Naive thymus-derived CD4-positive, alpha-beta T cell (primary cell): ENCODE measurements around the gene MALRD1. TPM values are rescaled to one million over a fixed set of nuclear protein-coding genes. Genes with fewer than 3 reads are reported as not detected.

Experiments
- ATAC-seq: fragments of 150-1000 bp; cut with Tn5 transposase; 2 replicates; pipeline ENCODE4 v1.10.0; 2021; ENCODE audit warnings: mild to moderate bottlenecking, moderate library complexity
- CTCF ChIA-PET: fragments of 350-600 bp; sonication (Branson Sonifier 250); formaldehyde crosslinking; loops from one replicate; lab custom pipeline; 2021; ENCODE audit warnings: antibody characterized with exemption; lab: Charles Lee
- POLR2A ChIA-PET: fragments of 350-600 bp; sonication (Branson Sonifier 250); formaldehyde crosslinking; loops from one replicate; lab custom pipeline; 2021; ENCODE audit warnings: antibody characterized with exemption, inconsistent platforms; lab: Charles Lee
- DNase-seq, 9 donors: peaks; one replicate each; pipeline versions ENCODE4 v3.0.0 to v3.0.0-alpha.2; 2020 to 2022; ENCODE audit warnings: mixed read lengths in 1 of 9
- H3K27ac ChIP-seq: one replicate; pipeline ENCODE4 v1.7.0; 2013; ENCODE audit warnings: mild to moderate bottlenecking, low read depth, low read length, moderate library complexity
- H3K27me3 ChIP-seq, 2 donors: one replicate each; pipeline ENCODE4 v1.7.0; 2013; ENCODE audit warnings: low read length in 2 of 2, mild to moderate bottlenecking in 2 of 2, moderate library complexity in 2 of 2; ENCODE audit not compliant: control insufficient read depth in 2 of 2, insufficient read depth in 2 of 2
- H3K36me3 ChIP-seq, 3 experiments: 1 replicate in 2 of 3; 2 replicates in 1 of 3; pipeline ENCODE4 v1.7.0; 2013; ENCODE audit warnings: low read length in 3 of 3, mild to moderate bottlenecking in 3 of 3, moderate library complexity in 1 of 3; ENCODE audit not compliant: insufficient read depth in 3 of 3, control insufficient read depth in 2 of 3
- H3K4me1 ChIP-seq, 2 donors: one replicate each; pipeline ENCODE4 v1.7.0; 2013; ENCODE audit warnings: low read length in 2 of 2, mild to moderate bottlenecking in 2 of 2, moderate library complexity in 1 of 2; ENCODE audit not compliant: control insufficient read depth in 2 of 2, insufficient read depth in 2 of 2
- H3K4me3 ChIP-seq: 2 replicates; pipeline ENCODE4 v1.7.0; 2013; ENCODE audit warnings: mild to moderate bottlenecking, low read length
- H3K9me3 ChIP-seq, 3 experiments: 1 replicate in 2 of 3; 2 replicates in 1 of 3; pipeline ENCODE4 v1.7.0; 2013; ENCODE audit warnings: low read length in 3 of 3; ENCODE audit not compliant: control insufficient read depth in 2 of 3
- H3K27ac Mint-ChIP-seq, 9 donors: one replicate each; pipeline ENCODE4 v1.8.0; 2020 to 2022; ENCODE audit warnings: mixed read lengths in 9 of 9, mild to moderate bottlenecking in 8 of 9, moderate library complexity in 5 of 9, inconsistent platforms in 2 of 9
- H3K27me3 Mint-ChIP-seq, 5 donors: one replicate each; pipeline ENCODE4 v1.8.0; 2021 to 2022; ENCODE audit warnings: mixed read lengths in 5 of 5, mild to moderate bottlenecking in 1 of 5
- H3K36me3 Mint-ChIP-seq, 5 donors: one replicate each; pipeline ENCODE4 v1.8.0; 2020 to 2022; ENCODE audit warnings: mixed read lengths in 5 of 5, mild to moderate bottlenecking in 3 of 5, inconsistent platforms in 1 of 5
- H3K4me1 Mint-ChIP-seq, 7 donors: one replicate each; pipeline ENCODE4 v1.8.0; 2020 to 2022; ENCODE audit warnings: mixed read lengths in 7 of 7, mild to moderate bottlenecking in 3 of 7, inconsistent platforms in 1 of 7
- H3K4me3 Mint-ChIP-seq, 10 donors: one replicate each; pipeline ENCODE4 v1.8.0; 2020 to 2022; ENCODE audit warnings: mild to moderate bottlenecking in 10 of 10, mixed read lengths in 10 of 10, moderate library complexity in 6 of 10, inconsistent platforms in 2 of 10
- H3K9me3 Mint-ChIP-seq, 11 donors: one replicate each; pipeline ENCODE4 v1.8.0; 2020 to 2022; ENCODE audit warnings: mixed read lengths in 11 of 11, mild to moderate bottlenecking in 4 of 11, inconsistent platforms in 1 of 11, moderate library complexity in 1 of 11
- intact Hi-C, 2 donors: fragments of 100-400 bp; cut with micrococcal nuclease; formaldehyde crosslinking; loops; one replicate each; pipeline ENCODE4 v1.15.1; 2023
- polyA plus RNA-seq, 2 donors: library from polyadenylated mRNA; unstranded; fragments of 300-500 nt; fragmentation: Illumina TruSeq; gene quantifications; one replicate each; pipeline ENCODE4 v1.2.3, GENCODE V29; 2021
- total RNA-seq, 6 experiments: library from RNA in 5 of 6; stranded (reverse) in 5 of 6; gene quantifications; 1 replicate in 5 of 6; 2 replicates in 1 of 6; pipeline ENCODE4 v1.2.3 and lab custom pipeline; 2021 to 2026

MALRD1 gene
- total and polyA plus RNA-seq, 7 experiments from 2014 or later, result 0.16 to 1.1 TPM; not detected in 5

GRCh38 chr10:19606968-19607367 is 558.4 kb downstream of the MALRD1 start:
- intact Hi-C loops, result no loop called here
- no peaks in the 10 kb centered on the region for H3K36me3 Mint-ChIP-seq
- peaks cover 0 to 3% (median 0%) of the 10 kb centered on the region in 11 donors for H3K9me3 Mint-ChIP-seq
- Histone ChIP-seq H3K27ac (no peak overlapping the region), H3K36me3 (no peaks in the 10 kb centered on the region), H3K27me3 (no peaks in the 10 kb centered on the region), H3K4me1 (no peaks in the 10 kb centered on the region), H3K9me3 (no peaks in the 10 kb centered on the region), H3K4me3 (no peak overlapping the region)
- CTCF ChIA-PET, result no interaction called here
- POLR2A ChIA-PET, result no interaction called here
- no peaks in the 10 kb centered on the region for H3K4me1 Mint-ChIP-seq
- DNase-seq (no peak), ATAC-seq (no peak)
- H3K4me3 Mint-ChIP-seq, result no peak overlapping the region
- no peaks in the 10 kb centered on the region for H3K27me3 Mint-ChIP-seq
- H3K27ac Mint-ChIP-seq, result no peak overlapping the region

DNA sequence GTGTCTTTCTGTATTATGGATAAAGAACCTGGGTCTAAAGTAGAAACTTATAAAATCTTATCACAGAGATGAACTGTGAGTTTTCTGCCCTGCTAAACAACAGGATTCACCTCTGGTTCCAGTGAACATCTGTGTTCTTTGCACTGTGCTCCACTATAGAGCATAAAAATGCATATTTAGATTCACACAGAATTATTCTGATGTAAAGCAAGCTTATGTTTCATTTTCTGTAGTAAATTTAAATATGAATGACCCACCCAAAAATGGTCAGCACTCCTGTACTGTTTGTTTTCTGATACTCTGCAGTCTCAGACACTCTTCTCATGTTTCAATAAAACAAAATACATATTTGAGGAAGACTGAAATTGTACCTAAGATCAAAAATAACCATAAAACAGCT is 563.2 kb downstream of the MALRD1 start:
- Histone ChIP-seq H3K9me3 (no peaks in the 10 kb centered on the region), H3K27me3 (no peaks in the 10 kb centered on the region), H3K4me1 (no peaks in the 10 kb centered on the region), H3K4me3 (no peak overlapping the region), H3K27ac (no peak overlapping the region), H3K36me3 (no peaks in the 10 kb centered on the region)
- no peaks in the 10 kb centered on the region for H3K27me3 Mint-ChIP-seq
- H3K27ac Mint-ChIP-seq, result no peak overlapping the region
- no peak for ATAC-seq
- no peaks in the 10 kb centered on the region for H3K36me3 Mint-ChIP-seq
- peaks cover 0 to 7% (median 1%) of the 10 kb centered on the region in 11 donors for H3K9me3 Mint-ChIP-seq
- intact Hi-C loops, result no loop called here
- no peak overlapping the region for H3K4me3 Mint-ChIP-seq
- H3K4me1 Mint-ChIP-seq, result no peaks in the 10 kb centered on the region
- DNase-seq, result no peak
- CTCF ChIA-PET, result no interaction called here
- POLR2A ChIA-PET, result no interaction called here

DNA sequence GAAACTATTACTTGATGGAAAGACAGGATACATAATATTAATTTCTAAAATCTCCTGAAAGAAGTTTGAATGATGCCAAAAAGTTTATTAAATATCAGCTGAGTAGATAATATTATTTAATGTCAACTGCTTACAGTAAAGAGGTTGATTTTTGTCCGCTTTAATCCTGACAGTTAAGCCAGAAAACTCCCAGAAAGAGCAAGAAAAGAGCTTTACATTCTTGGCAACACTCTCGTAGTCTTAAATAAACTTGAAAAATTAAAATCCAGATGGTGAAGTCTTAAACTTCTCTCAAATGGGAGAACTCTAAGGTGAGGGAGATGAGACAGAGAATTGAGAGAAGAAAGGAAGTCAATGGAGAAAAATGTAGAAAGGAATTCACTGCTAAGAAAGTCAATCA is 568.4 kb downstream of the MALRD1 start:
- intact Hi-C loops, result no loop called here
- H3K4me1 Mint-ChIP-seq, result no peaks in the 10 kb centered on the region
- no peaks in the 10 kb centered on the region for H3K27me3 Mint-ChIP-seq
- no peaks in the 10 kb centered on the region for H3K36me3 Mint-ChIP-seq
- H3K36me3 ChIP-seq, result no peaks in the 10 kb centered on the region
- ATAC-seq (no peak), DNase-seq (no peak)
- no peaks in the 10 kb centered on the region for H3K4me1 ChIP-seq
- ChIA-PET CTCF (no interaction called here), POLR2A (no interaction called here)
- H3K27ac Mint-ChIP-seq, result no peak overlapping the region
- H3K9me3 Mint-ChIP-seq, result peaks cover 0 to 8% (median 4%) of the 10 kb centered on the region in 11 donors
- no peak overlapping the region for H3K27ac ChIP-seq
- H3K4me3 ChIP-seq, result no peak overlapping the region
- H3K9me3 ChIP-seq, result no peaks in the 10 kb centered on the region
- H3K4me3 Mint-ChIP-seq, result no peak overlapping the region
- no peaks in the 10 kb centered on the region for H3K27me3 ChIP-seq

DNA sequence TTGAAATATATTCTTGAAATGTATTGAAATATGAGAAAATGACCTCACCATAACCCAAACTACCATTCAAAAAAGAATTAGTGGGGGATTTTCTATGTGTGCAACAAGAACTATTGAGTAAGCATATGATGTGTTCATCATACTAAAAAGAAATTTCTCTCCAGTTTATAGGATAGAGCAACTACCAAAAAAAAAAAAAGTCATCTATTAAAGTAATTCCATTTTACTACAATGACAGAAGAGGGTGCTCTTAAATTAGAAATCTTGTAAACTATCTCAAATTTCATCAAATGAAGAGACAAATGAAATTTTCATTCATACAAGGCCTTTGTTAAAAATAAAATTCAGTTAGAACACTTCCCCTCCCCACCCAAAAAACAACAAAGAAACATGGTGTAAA is 572.2 kb downstream of the MALRD1 start:
- no peak overlapping the region for H3K4me3 ChIP-seq

DNA sequence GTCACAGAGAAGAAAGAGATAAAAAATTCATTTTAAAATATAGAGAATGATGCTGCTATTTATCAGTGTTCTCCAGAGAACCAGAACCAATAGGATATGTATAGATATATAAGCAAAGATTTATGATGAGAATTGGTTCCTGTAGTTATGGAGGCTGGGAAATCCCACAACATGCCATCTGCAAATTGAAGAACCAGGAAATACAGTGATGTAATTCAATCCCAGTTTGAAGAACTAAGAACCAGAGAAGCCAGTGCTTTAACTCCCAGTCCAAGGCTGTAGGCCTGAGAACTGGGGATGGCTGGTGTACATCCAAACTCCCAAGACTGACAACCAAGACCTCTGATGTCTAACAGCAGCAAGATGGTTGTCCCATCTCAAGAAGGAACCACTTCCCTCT is 574.7 kb downstream of the MALRD1 start:
- Histone ChIP-seq H3K4me3 (no peak overlapping the region), H3K4me1 (no peaks in the 10 kb centered on the region), H3K9me3 (no peaks in the 10 kb centered on the region), H3K27ac (no peak overlapping the region), H3K36me3 (no peaks in the 10 kb centered on the region), H3K27me3 (no peaks in the 10 kb centered on the region)
- Mint-ChIP-seq H3K4me3 (no peak overlapping the region), H3K27me3 (no peaks in the 10 kb centered on the region), H3K36me3 (no peaks in the 10 kb centered on the region), H3K4me1 (no peaks in the 10 kb centered on the region), H3K9me3 (peaks cover 0 to 6% (median 2%) of the 10 kb centered on the region in 11 donors), H3K27ac (no peak overlapping the region)
- intact Hi-C loops, result no loop called here
- CTCF ChIA-PET, result no interaction called here
- no peak for DNase-seq
- ATAC-seq, result no peak
- POLR2A ChIA-PET, result no interaction called here

More for the DNA sequence above, 572.2 kb downstream of the MALRD1 start:
- H3K9me3 Mint-ChIP-seq, result peaks cover 0 to 7% (median 3%) of the 10 kb centered on the region in 11 donors
- H3K27me3 Mint-ChIP-seq, result no peaks in the 10 kb centered on the region
- DNase-seq, result no peak
- no peaks in the 10 kb centered on the region for H3K4me1 ChIP-seq
- no peaks in the 10 kb centered on the region for H3K4me1 Mint-ChIP-seq
- no peak overlapping the region for H3K27ac ChIP-seq
- H3K9me3 ChIP-seq, result no peaks in the 10 kb centered on the region
- H3K27ac Mint-ChIP-seq, result no peak overlapping the region
- H3K36me3 Mint-ChIP-seq, result no peaks in the 10 kb centered on the region
- H3K4me3 Mint-ChIP-seq, result no peak overlapping the region
- intact Hi-C loops, result no loop called here
- POLR2A ChIA-PET, result no interaction called here
- no peak for ATAC-seq
- H3K27me3 ChIP-seq, result no peaks in the 10 kb centered on the region
- CTCF ChIA-PET, result no interaction called here
- no peaks in the 10 kb centered on the region for H3K36me3 ChIP-seq

DNA sequence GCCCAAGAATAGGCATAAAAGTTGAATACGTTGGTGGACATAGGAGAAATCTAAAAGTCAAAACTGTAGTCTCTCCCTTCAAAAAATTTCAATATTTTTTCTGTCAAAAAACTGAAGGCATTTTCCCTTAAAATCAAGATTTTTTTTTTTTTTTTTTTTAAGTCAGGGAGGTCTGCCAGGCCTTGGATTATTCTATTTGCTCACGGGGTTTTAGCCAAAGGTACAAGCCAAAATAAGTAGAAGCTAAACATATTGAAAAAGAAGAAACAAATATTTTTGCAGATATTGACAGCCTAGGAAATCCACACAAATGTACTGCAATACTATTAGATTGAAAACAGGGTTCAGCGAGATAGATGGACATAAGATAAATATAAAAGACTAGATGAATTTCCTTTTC is 577.6 kb downstream of the MALRD1 start:
- no peak overlapping the region for H3K4me3 Mint-ChIP-seq
- H3K27ac Mint-ChIP-seq, result no peak overlapping the region
- H3K27me3 Mint-ChIP-seq, result no peaks in the 10 kb centered on the region
- peaks cover 0 to 3% (median 0%) of the 10 kb centered on the region in 11 donors for H3K9me3 Mint-ChIP-seq
- no peaks in the 10 kb centered on the region for H3K36me3 Mint-ChIP-seq
- CTCF ChIA-PET, result no interaction called here
- intact Hi-C loops, result no loop called here
- H3K9me3 ChIP-seq, result no peaks in the 10 kb centered on the region
- H3K27me3 ChIP-seq, result no peaks in the 10 kb centered on the region
- H3K36me3 ChIP-seq, result no peaks in the 10 kb centered on the region
- ATAC-seq (no peak), DNase-seq (no peak)
- no peaks in the 10 kb centered on the region for H3K4me1 ChIP-seq
- no peak overlapping the region for H3K27ac ChIP-seq
- no peaks in the 10 kb centered on the region for H3K4me1 Mint-ChIP-seq
- H3K4me3 ChIP-seq, result no peak overlapping the region
- POLR2A ChIA-PET, result no interaction called here

DNA sequence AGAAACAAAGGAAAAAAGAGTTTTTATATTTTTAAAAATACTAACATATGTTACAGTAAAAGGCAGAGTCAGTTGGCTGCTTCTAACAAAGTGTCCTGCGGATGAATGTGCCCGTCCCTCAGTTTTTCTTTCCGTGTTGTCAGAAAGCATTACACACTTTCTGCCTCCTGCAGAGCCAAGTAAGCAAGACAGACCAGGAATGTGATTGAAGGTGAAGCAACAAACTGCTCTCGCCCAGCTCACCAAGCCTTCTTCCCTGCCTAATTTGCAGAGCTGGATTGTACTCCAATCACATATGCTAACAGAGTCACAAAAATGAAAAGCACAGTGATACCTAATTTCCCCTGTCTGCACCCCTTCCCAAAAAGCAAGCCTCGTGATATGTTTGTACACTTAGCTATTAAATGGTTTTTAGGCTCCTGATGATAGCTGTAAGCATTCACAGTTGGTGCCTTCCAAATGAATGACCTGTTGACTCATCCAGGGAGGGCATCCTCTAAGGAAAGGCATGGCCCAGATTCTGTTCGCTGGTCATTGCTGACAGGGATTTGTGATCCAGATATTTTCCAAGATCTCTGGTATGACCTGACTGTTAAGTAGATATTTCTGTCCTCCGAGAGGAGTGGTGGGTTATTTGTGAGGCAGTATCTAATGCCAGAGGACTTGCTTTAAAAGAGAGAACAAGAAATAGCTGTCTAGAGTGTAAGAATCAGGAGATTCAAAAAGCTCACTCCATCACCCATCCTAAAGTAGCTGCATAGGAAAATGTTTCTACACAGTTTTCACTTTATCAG is 580.4 kb downstream of the MALRD1 start:
- no peak for DNase-seq
- Histone ChIP-seq H3K27me3 (no peaks in the 10 kb centered on the region), H3K4me1 (no peaks in the 10 kb centered on the region), H3K36me3 (no peaks in the 10 kb centered on the region), H3K9me3 (no peaks in the 10 kb centered on the region), H3K4me3 (no peak overlapping the region), H3K27ac (no peak overlapping the region)
- H3K36me3 Mint-ChIP-seq, result no peaks in the 10 kb centered on the region
- H3K9me3 Mint-ChIP-seq, result peaks cover 0 to 8% (median 0%) of the 10 kb centered on the region in 11 donors
- intact Hi-C loops, result no loop called here
- no peaks in the 10 kb centered on the region for H3K27me3 Mint-ChIP-seq
- ChIA-PET CTCF (no interaction called here), POLR2A (no interaction called here)
- no peaks in the 10 kb centered on the region for H3K4me1 Mint-ChIP-seq
- ATAC-seq, result no peak
- no peak overlapping the region for H3K4me3 Mint-ChIP-seq
- H3K27ac Mint-ChIP-seq, result no peak overlapping the region
